Measurements from ENCODE around the gene MPP2. TPM values are rescaled to one million over a fixed set of nuclear protein-coding genes. Genes with fewer than 3 reads are reported as not detected.

The MPP2 gene
- polyA plus RNA-seq, 1 of the 3 experiments (the other 2 are of a cell fraction) = 8.3 TPM

DNA sequence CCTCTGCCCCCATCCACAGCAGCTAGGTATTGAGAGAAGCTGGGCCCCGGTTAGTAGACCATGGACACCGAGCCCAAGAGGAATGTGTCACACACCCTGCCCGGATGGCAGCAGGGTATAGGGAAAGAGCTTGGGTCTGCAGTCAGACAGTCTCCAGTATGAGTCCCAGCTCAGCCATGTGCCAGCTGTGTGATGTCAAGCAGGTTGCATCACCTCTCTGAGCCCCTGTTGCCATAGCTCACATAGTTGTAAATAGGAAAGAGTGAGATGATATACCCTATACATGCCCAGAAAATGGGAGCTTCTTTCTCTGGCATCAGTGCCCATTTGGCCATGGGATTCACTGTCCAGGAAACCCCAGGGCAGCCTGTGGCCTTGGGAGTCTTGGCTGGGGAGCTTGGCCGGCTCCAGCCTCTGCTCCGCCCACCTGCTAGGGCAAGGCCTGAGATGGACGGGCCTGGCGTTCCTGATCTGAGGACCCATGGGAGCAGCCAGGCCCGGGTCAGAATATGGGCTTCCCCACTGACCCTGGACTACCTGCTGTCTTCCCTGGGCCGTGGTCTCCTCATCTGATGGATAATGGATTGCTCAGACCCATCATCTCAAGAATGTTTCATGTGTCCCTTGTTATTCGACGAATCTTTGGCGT, 47.1 kb downstream of the MPP2 start:
- H4K20me1 ChIP-seq (ENCODE audit: insufficient read depth) = no peaks in the 10 kb centered on the region
- H3K4me2 ChIP-seq = no peak overlapping the region
- H3K9me3 ChIP-seq = no peaks in the 10 kb centered on the region
- WGBS (ENCODE audit: low lambda C conversion rate) = 78% methylated on average over 8 of the region's 12 CpGs
- TF ChIP-seq, protein P1, sequence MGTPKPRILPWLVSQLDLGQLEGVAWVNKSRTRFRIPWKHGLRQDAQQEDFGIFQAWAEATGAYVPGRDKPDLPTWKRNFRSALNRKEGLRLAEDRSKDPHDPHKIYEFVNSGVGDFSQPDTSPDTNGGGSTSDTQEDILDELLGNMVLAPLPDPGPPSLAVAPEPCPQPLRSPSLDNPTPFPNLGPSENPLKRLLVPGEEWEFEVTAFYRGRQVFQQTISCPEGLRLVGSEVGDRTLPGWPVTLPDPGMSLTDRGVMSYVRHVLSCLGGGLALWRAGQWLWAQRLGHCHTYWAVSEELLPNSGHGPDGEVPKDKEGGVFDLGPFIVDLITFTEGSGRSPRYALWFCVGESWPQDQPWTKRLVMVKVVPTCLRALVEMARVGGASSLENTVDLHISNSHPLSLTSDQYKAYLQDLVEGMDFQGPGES (IDR thresholded peaks at IDR 0.05; ENCODE audit: low read depth, low read length) = no peak
- TF ChIP-seq RAD21 (IDR thresholded peaks at IDR 0.05; ENCODE audit: low read length) (no peak), FOSL2 (IDR thresholded peaks at IDR 0.05; ENCODE audit: borderline replicate concordance, low read depth) (no peak), YY1 (IDR thresholded peaks at IDR 0.05; ENCODE audit: low read depth) (no peak), POLR2AphosphoS5 (IDR thresholded peaks at IDR 0.05; ENCODE audit: low read depth, low read length) (no peak), SMC3 (IDR thresholded peaks at IDR 0.05; ENCODE audit: low read depth, low read length) (no peak), RXRA (IDR thresholded peaks at IDR 0.05; ENCODE audit: borderline replicate concordance, low read depth) (no peak), CHD2 (IDR thresholded peaks at IDR 0.05; ENCODE audit: low read length, partially characterized antibody) (no peak)
- TF ChIP-seq, protein P2, sequence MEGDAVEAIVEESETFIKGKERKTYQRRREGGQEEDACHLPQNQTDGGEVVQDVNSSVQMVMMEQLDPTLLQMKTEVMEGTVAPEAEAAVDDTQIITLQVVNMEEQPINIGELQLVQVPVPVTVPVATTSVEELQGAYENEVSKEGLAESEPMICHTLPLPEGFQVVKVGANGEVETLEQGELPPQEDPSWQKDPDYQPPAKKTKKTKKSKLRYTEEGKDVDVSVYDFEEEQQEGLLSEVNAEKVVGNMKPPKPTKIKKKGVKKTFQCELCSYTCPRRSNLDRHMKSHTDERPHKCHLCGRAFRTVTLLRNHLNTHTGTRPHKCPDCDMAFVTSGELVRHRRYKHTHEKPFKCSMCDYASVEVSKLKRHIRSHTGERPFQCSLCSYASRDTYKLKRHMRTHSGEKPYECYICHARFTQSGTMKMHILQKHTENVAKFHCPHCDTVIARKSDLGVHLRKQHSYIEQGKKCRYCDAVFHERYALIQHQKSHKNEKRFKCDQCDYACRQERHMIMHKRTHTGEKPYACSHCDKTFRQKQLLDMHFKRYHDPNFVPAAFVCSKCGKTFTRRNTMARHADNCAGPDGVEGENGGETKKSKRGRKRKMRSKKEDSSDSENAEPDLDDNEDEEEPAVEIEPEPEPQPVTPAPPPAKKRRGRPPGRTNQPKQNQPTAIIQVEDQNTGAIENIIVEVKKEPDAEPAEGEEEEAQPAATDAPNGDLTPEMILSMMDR (IDR thresholded peaks at IDR 0.05) = no peak
- TF ChIP-seq, protein P3, sequence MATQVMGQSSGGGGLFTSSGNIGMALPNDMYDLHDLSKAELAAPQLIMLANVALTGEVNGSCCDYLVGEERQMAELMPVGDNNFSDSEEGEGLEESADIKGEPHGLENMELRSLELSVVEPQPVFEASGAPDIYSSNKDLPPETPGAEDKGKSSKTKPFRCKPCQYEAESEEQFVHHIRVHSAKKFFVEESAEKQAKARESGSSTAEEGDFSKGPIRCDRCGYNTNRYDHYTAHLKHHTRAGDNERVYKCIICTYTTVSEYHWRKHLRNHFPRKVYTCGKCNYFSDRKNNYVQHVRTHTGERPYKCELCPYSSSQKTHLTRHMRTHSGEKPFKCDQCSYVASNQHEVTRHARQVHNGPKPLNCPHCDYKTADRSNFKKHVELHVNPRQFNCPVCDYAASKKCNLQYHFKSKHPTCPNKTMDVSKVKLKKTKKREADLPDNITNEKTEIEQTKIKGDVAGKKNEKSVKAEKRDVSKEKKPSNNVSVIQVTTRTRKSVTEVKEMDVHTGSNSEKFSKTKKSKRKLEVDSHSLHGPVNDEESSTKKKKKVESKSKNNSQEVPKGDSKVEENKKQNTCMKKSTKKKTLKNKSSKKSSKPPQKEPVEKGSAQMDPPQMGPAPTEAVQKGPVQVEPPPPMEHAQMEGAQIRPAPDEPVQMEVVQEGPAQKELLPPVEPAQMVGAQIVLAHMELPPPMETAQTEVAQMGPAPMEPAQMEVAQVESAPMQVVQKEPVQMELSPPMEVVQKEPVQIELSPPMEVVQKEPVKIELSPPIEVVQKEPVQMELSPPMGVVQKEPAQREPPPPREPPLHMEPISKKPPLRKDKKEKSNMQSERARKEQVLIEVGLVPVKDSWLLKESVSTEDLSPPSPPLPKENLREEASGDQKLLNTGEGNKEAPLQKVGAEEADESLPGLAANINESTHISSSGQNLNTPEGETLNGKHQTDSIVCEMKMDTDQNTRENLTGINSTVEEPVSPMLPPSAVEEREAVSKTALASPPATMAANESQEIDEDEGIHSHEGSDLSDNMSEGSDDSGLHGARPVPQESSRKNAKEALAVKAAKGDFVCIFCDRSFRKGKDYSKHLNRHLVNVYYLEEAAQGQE (IDR thresholded peaks at IDR 0.05; ENCODE audit: low read depth, low read length) = no peak
- DNase-seq = no peak
- no peaks in the 10 kb centered on the region; a peak in 1 of 4 replicates for H3K4me1 ChIP-seq (ENCODE audit: control insufficient read depth in 1 of 2, insufficient read depth in 2 of 2, low read depth in 1 of 2, low read length in 1 of 2)
- ChIA-PET CTCF (interaction anchor here (1.2 to 12.5 kb wide), 4 partner anchors 8 to 19 kb away, joined by 3 to 106 read pairs (median 15); partner anchors contain the start of gene CD300LG), POLR2A (no interaction called here)
- no peak overlapping the region for H3K27ac ChIP-seq (ENCODE audit: low read depth in 2 of 2, low read length in 1 of 2)
- H3F3A ChIP-seq (replicated peaks; ENCODE audit: insufficient read depth) = no peaks in the 10 kb centered on the region
- H2AFZ ChIP-seq (ENCODE audit: low read depth) = no peak overlapping the region
- no peaks in the 10 kb centered on the region for H3K36me3 ChIP-seq (replicated peaks in 1 of 2; ENCODE audit: control insufficient read depth in 1 of 2, insufficient read depth in 2 of 2, low read length in 1 of 2)
- H3K4me3 ChIP-seq (ENCODE audit: low read depth in 2 of 2, low read length in 1 of 2) = no peak overlapping the region
- H3K79me2 ChIP-seq (ENCODE audit: insufficient read depth) = no peaks in the 10 kb centered on the region
- H3K9ac ChIP-seq = no peak overlapping the region
- H3K27me3 ChIP-seq (ENCODE audit: insufficient read depth) = peaks cover 16% of the 10 kb centered on the region; the same call in 1 of the 2 replicates
- H3K9me2 ChIP-seq = no peaks in the 10 kb centered on the region

Data from SK-N-SH (cell line).